ENCODE measurements around the gene SLC2A9.

GRCh38 chr4:9923195-9923812 is 98.0 kb downstream of the SLC2A9 start:
- TF ChIP-seq CTCF (IDR thresholded peaks at IDR 0.05; ENCODE audit: poor library complexity) (no peak), EZH2 (IDR thresholded peaks at IDR 0.05; ENCODE audit: borderline replicate concordance) (no peak), EZH2phosphoT487 (IDR thresholded peaks at IDR 0.05; ENCODE audit: low read depth, severe bottlenecking, unreplicated experiment) (no peak)

All from hepatocyte (in vitro differentiated cells).